H1 (cell line): ENCODE data around the gene SAFB. TPM values are rescaled to one million over a fixed set of nuclear protein-coding genes. Genes with fewer than 3 reads are reported as not detected.

Experiments
- CTCF ChIA-PET: fragments of 300-600 bp; sonication (Branson Sonifier 250); formaldehyde crosslinking; loops from one replicate; lab custom pipeline; 2021; ENCODE audit not compliant: partially characterized antibody; lab: Charles Lee
- POLR2A ChIA-PET: fragments of 300-600 bp; sonication (Branson Sonifier 250); formaldehyde crosslinking; loops from one replicate; lab custom pipeline; 2021; ENCODE audit warnings: inconsistent platforms; ENCODE audit not compliant: partially characterized antibody; lab: Charles Lee
- DNase-seq, 2 experiments: peaks; one replicate each; pipeline versions ENCODE4 v3.0.0 to v3.0.0-alpha.2; 2010 to 2022; ENCODE audit warnings: low spot score in 2 of 2, low read depth in 1 of 2, mixed read lengths in 1 of 2
- FAIRE-seq: peaks from 2 replicates; lab custom pipeline; 2011; peaks lifted over from hg19 to GRCh38; lab: Jason Lieb, UNC
- H2AFZ ChIP-seq: 2 replicates; pipeline ENCODE4 v1.8.1; 2012; ENCODE audit warnings: low read length, inconsistent platforms
- H2AK5ac ChIP-seq: 2 replicates; pipeline ENCODE4 v1.6.1; 2013; ENCODE audit warnings: low read depth, low read length
- H2BK120ac ChIP-seq: replicated peaks from 2 replicates; pipeline ENCODE3; 2013; ENCODE audit warnings: low read depth, low read length, inconsistent platforms
- H2BK12ac ChIP-seq: 2 replicates; pipeline ENCODE4 v1.6.1; 2013; ENCODE audit warnings: low read depth, low read length
- H2BK15ac ChIP-seq: 2 replicates; pipeline ENCODE4 v1.6.1; 2013; ENCODE audit warnings: low read length
- H2BK20ac ChIP-seq: 2 replicates; pipeline ENCODE4 v1.6.1; 2013; ENCODE audit warnings: low read length
- H2BK5ac ChIP-seq: 2 replicates; pipeline ENCODE4 v1.6.1; 2013; ENCODE audit warnings: low read depth, low read length
- H3K14ac ChIP-seq: 2 replicates; pipeline ENCODE4 v1.6.1; 2013; ENCODE audit warnings: inconsistent platforms; ENCODE audit not compliant: insufficient read length
- H3K18ac ChIP-seq: 2 replicates; pipeline ENCODE4 v1.6.1; 2013; ENCODE audit warnings: low read length; ENCODE audit errors: extremely low read depth
- H3K23ac ChIP-seq: 2 replicates; pipeline ENCODE4 v1.6.1; 2013; ENCODE audit warnings: inconsistent platforms; ENCODE audit not compliant: insufficient read length
- H3K23me2 ChIP-seq: 2 replicates; pipeline ENCODE4 v1.6.1; 2013; ENCODE audit warnings: low read depth, low read length
- H3K27ac ChIP-seq: 2 replicates; pipeline ENCODE4 v1.6.1; 2011; ENCODE audit warnings: low read depth, low read length, inconsistent platforms
- H3K27me3 ChIP-seq, 4 experiments: replicated peaks in 1 of 4; 1 replicate in 1 of 4; 2 replicates in 3 of 4; pipeline versions ENCODE4 v1.6.1 to v1.8.1; 2011 to 2013; ENCODE audit warnings: low read length in 3 of 4, mild to moderate bottlenecking in 3 of 4, inconsistent platforms in 2 of 4, mixed read lengths in 2 of 4, moderate library complexity in 1 of 4; ENCODE audit not compliant: control insufficient read depth in 3 of 4, insufficient read depth in 3 of 4; ENCODE audit errors: extremely low read depth in 1 of 4
- H3K36me3 ChIP-seq, 4 experiments: 2 replicates each; pipeline versions ENCODE4 v1.6.1 to v1.8.1; 2011 to 2013; ENCODE audit warnings: mild to moderate bottlenecking in 4 of 4, low read length in 3 of 4, moderate library complexity in 2 of 4, control low read depth in 1 of 4, inconsistent platforms in 1 of 4; ENCODE audit not compliant: insufficient read depth in 4 of 4, control insufficient read depth in 2 of 4
- H3K4ac ChIP-seq: replicated peaks from 2 replicates; pipeline ENCODE3; 2013; ENCODE audit warnings: low read length, low read depth, mixed read lengths, inconsistent platforms; ENCODE audit not compliant: insufficient read length
- H3K4me1 ChIP-seq, 4 experiments: replicated peaks in 1 of 4; 1 replicate in 1 of 4; 2 replicates in 3 of 4; pipeline versions ENCODE4 v1.6.1 to v1.8.1; 2011 to 2013; ENCODE audit warnings: low read length in 3 of 4, inconsistent platforms in 2 of 4, mixed read lengths in 1 of 4; ENCODE audit not compliant: insufficient read depth in 4 of 4, control insufficient read depth in 3 of 4
- H3K4me2 ChIP-seq, 2 experiments: 2 replicates each; pipeline versions ENCODE4 v1.6.1 to v1.8.1; 2011 to 2013; ENCODE audit warnings: low read depth in 2 of 2, low read length in 2 of 2, control low read depth in 1 of 2, inconsistent platforms in 1 of 2, mild to moderate bottlenecking in 1 of 2; ENCODE audit not compliant: insufficient read depth in 1 of 2
- H3K4me3 ChIP-seq, 4 experiments: fragments of 200-600, 300-600 bp in 1 of 4; sonication (generic), shearing (Covaris generic), sonication (Bioruptor Twin) in 1 of 4; 2 replicates each; pipeline versions ENCODE4 v1.5.1 to v1.8.1; 2011 to 2016; ENCODE audit warnings: low read length in 4 of 4, low read depth in 3 of 4, control low read depth in 2 of 4, inconsistent platforms in 2 of 4, mild to moderate bottlenecking in 2 of 4, mixed read lengths in 1 of 4, moderate library complexity in 1 of 4; ENCODE audit not compliant: insufficient read depth in 2 of 4; ENCODE audit errors: extremely low read depth in 1 of 4
- H3K56ac ChIP-seq: replicated peaks from 2 replicates; pipeline ENCODE3; 2013; ENCODE audit warnings: low read depth, mild to moderate bottlenecking, mixed read lengths, low read length, inconsistent platforms; ENCODE audit not compliant: insufficient read length
- H3K79me1 ChIP-seq: 2 replicates; pipeline ENCODE4 v1.6.1; 2013; ENCODE audit warnings: low read depth, low read length, control low read depth
- H3K79me2 ChIP-seq, 2 experiments: 2 replicates each; pipeline versions ENCODE4 v1.6.1 to v1.8.1; 2012 to 2013; ENCODE audit warnings: low read length in 2 of 2, mild to moderate bottlenecking in 2 of 2, inconsistent platforms in 1 of 2; ENCODE audit not compliant: insufficient read depth in 2 of 2, control insufficient read depth in 1 of 2
- H3K9ac ChIP-seq, 4 experiments: replicated peaks in 1 of 4; 1 replicate in 1 of 4; 2 replicates in 3 of 4; pipeline versions ENCODE4 v1.6.1 to v1.8.1; 2011 to 2013; ENCODE audit warnings: low read depth in 3 of 4, low read length in 3 of 4, control low read depth in 2 of 4, mild to moderate bottlenecking in 2 of 4, moderate library complexity in 2 of 4, inconsistent platforms in 1 of 4; ENCODE audit errors: extremely low read depth in 1 of 4
- H3K9me3 ChIP-seq, 2 experiments: 2 replicates each; pipeline versions ENCODE4 v1.6.1 to v1.8.1; 2012 to 2013; ENCODE audit warnings: mild to moderate bottlenecking in 2 of 2, moderate library complexity in 2 of 2, control low read depth in 1 of 2, inconsistent platforms in 1 of 2, low read depth in 1 of 2, low read length in 1 of 2, mixed read lengths in 1 of 2; ENCODE audit not compliant: insufficient read depth in 2 of 2
- H4K20me1 ChIP-seq, 2 experiments: replicated peaks in 1 of 2; 2 replicates each; pipeline versions ENCODE3 to v1.8.1; 2011 to 2013; ENCODE audit warnings: inconsistent platforms in 2 of 2, low read length in 2 of 2, mild to moderate bottlenecking in 1 of 2; ENCODE audit not compliant: insufficient read depth in 2 of 2, control insufficient read depth in 1 of 2
- H4K5ac ChIP-seq: 2 replicates; pipeline ENCODE4 v1.6.1; 2013; ENCODE audit warnings: low read length, low read depth, mixed read lengths, inconsistent platforms; ENCODE audit not compliant: insufficient read length
- H4K8ac ChIP-seq: 2 replicates; pipeline ENCODE4 v1.8.0; 2013; ENCODE audit warnings: mild to moderate bottlenecking, moderate library complexity, low read length, inconsistent platforms; ENCODE audit not compliant: insufficient read depth; ENCODE audit errors: extremely low read depth
- H4K91ac ChIP-seq: replicated peaks from 2 replicates; pipeline ENCODE3; 2013; ENCODE audit warnings: low read length, mixed read lengths, inconsistent platforms; ENCODE audit not compliant: insufficient read length
- BACH1 ChIP-seq: IDR thresholded peaks from 2 replicates; pipeline ENCODE4 v1.6.1; 2012; ENCODE audit warnings: low read length, improper control_type of control experiment
- POU5F1 ChIP-seq: IDR thresholded peaks from 2 replicates; pipeline ENCODE4 v1.6.1; 2011; ENCODE audit warnings: low read depth, mild to moderate bottlenecking, low read length, moderate library complexity
- RBBP5 ChIP-seq: IDR thresholded peaks from 2 replicates; pipeline ENCODE4 v1.7.1; 2012; ENCODE audit warnings: low read depth, mild to moderate bottlenecking, inconsistent platforms, low read length, moderate library complexity, borderline replicate concordance
- RNF2 ChIP-seq: fragments of 200-900, 300-1000 bp; sonication (generic); IDR thresholded peaks from 2 replicates; pipeline ENCODE4 v1.7.1; 2016; ENCODE audit warnings: borderline replicate concordance, low read depth, mild to moderate bottlenecking, antibody characterized with exemption, low read length; ENCODE audit not compliant: poor library complexity, severe bottlenecking; ENCODE audit errors: missing control alignments
- RXRA ChIP-seq: IDR thresholded peaks from 2 replicates; pipeline ENCODE4 v1.6.1; 2011; ENCODE audit warnings: low read depth, mild to moderate bottlenecking, low read length, moderate library complexity; ENCODE audit not compliant: insufficient read depth
- TAF7 ChIP-seq: optimal IDR thresholded peaks from 2 replicates; pipeline ENCODE3; 2011; ENCODE audit warnings: low read depth, mild to moderate bottlenecking, inconsistent platforms, low read length, moderate library complexity, borderline replicate concordance
- TCF12 ChIP-seq: IDR thresholded peaks from 2 replicates; pipeline ENCODE4 v1.6.1; 2011; ENCODE audit warnings: low read depth, mild to moderate bottlenecking, low read length
- WGBS, 2 experiments: shearing (Covaris generic) in 1 of 2; methylation state at CpG; one replicate each; pipeline versions ENCODE4 v1.1.6 to v1.1.7; 2013 to 2015; ENCODE audit warnings: low lambda C conversion rate in 2 of 2, mixed read lengths in 2 of 2, inconsistent platforms in 1 of 2, low coverage in 1 of 2, missing lambda C conversion rate in 1 of 2; ENCODE audit not compliant: insufficient replicate concordance in 2 of 2, insufficient coverage in 1 of 2, insufficient read length in 1 of 2; ENCODE audit errors: extremely low coverage in 1 of 2, missing lambda C conversion rate in 1 of 2; 5-methylcytosine and 5-hydroxymethylcytosine counted together
- polyA plus RNA-seq, 7 experiments: library from polyadenylated mRNA; depleted of rRNA in 3 of 7; stranded (reverse) in 5 of 7; unstranded in 2 of 7; fragments of >200 nt in 5 of 7; fragments of 200-250 nt in 2 of 7; gene quantifications; 1 replicate in 5 of 7; 2 replicates in 1 of 7; 4 replicates in 1 of 7; pipeline versions ENCODE4 v1.2.1 to v1.2.3, GENCODE V29; 2011 to 2013; ENCODE audit warnings: missing spikeins in 2 of 7, mixed read lengths in 2 of 7
- total RNA-seq: library from RNA; stranded (reverse); fragmentation: NEBNext Ultra II Directional; extraction: Animal tissue kit (Norgen Biotek cat#: 25700); gene quantifications from 2 replicates; pipeline ENCODE4 v1.2.1, GENCODE V29; 2021

SAFB gene
- total and polyA plus RNA-seq, 2 of the 8 experiments (the other 6 are each of a cell fraction or from before 2014, with no cell fraction given) = 27.0 to 110 TPM

GRCh38 chr19:5713228-5713627, 90.3 kb downstream of the SAFB start:
- WGBS, 2 experiments = 89% methylated on average over 8 of the region's 9 CpGs; no CpG with 5 or more reads in 1 of the 2 experiments

More at GRCh38 chr19:5713228-5713627, 90.3 kb downstream of the SAFB start:
- no peak overlapping the region for H3K23ac ChIP-seq
- H2BK20ac ChIP-seq = no peak overlapping the region
- H3K14ac ChIP-seq = no peak overlapping the region
- no peak overlapping the region for H3K4ac ChIP-seq
- H3K9ac ChIP-seq = no peak overlapping the region
- H3K4me2 ChIP-seq = no peak overlapping the region
- no peaks in the 10 kb centered on the region for H3K4me1 ChIP-seq
- no peak overlapping the region for H2BK5ac ChIP-seq
- peaks cover 10% of the 10 kb centered on the region for H3K79me1 ChIP-seq
- FAIRE-seq (no peak), DNase-seq (no peak)
- H3K27ac ChIP-seq = no peak overlapping the region
- no peak for TF ChIP-seq RXRA
- no peak for TF ChIP-seq POU5F1
- no peak for TF ChIP-seq TCF12
- no peak for TF ChIP-seq RNF2
- no peak for TF ChIP-seq RBBP5
- TF ChIP-seq TAF7 = no peak
- no peak for TF ChIP-seq BACH1
- H3K9me3 ChIP-seq = no peaks in the 10 kb centered on the region
- no peak overlapping the region for H2BK15ac ChIP-seq
- no peak overlapping the region for H2BK12ac ChIP-seq
- H3K27me3 ChIP-seq = no peaks in the 10 kb centered on the region
- no peak overlapping the region for H2BK120ac ChIP-seq
- H3K4me3 ChIP-seq = no peak overlapping the region
- peaks cover 30 to 55% (median 45%) of the 10 kb centered on the region in 4 experiments for H3K36me3 ChIP-seq
- peaks cover 13 to 18% of the 10 kb centered on the region in 2 experiments for H4K20me1 ChIP-seq
- H3K56ac ChIP-seq = no peak overlapping the region
- H2AK5ac ChIP-seq = no peak overlapping the region
- H2AFZ ChIP-seq = no peak overlapping the region
- ChIA-PET POLR2A (interaction anchor here (0.6 to 22.4 kb wide), 8 partner anchors 9 to 373 kb away, joined by 3 to 620 read pairs (median 4); partner anchors contain the start of genes DUS3L, HSD11B1L, PRR22 and RPL36), CTCF (interaction anchor here (0.9 to 2.4 kb wide), 5 partner anchors 8 to 81 kb away, joined by 3 to 9 read pairs (median 6); partner anchors contain the start of genes CATSPERD and RPL36)
- no peak overlapping the region for H4K8ac ChIP-seq
- H4K5ac ChIP-seq = no peak overlapping the region
- peaks cover 20 to 35% of the 10 kb centered on the region in 2 experiments for H3K79me2 ChIP-seq
- H3K23me2 ChIP-seq = no peaks in the 10 kb centered on the region
- H4K91ac ChIP-seq = no peak overlapping the region
- no peak overlapping the region for H3K18ac ChIP-seq
